T47D (cell line): Measurements from ENCODE around the gene GRIP1.
A peak's percentile ranks its signal among the peaks of the same experiment; 100 is the strongest.

ENCODE experiments used
- DNase-seq, 2 experiments: peaks; one replicate each; pipeline versions ENCODE4 v3.0.0 to v3.0.0-alpha.2; 2011 to 2012; ENCODE audit warnings: low read depth in 1 of 2, low spot score in 1 of 2
- JUND ChIP-seq: IDR thresholded peaks from 2 replicates; pipeline ENCODE4 v1.6.1; 2012; ENCODE audit warnings: low read depth
- in situ Hi-C: cut with HindIII; loops from 2 replicates; pipeline ENCODE4 v1.10.0; 2016; ENCODE audit warnings: low sequenced_read_pairs, low pct_unique_long_range_greater_than_20kb

The GRIP1 gene

DNA sequence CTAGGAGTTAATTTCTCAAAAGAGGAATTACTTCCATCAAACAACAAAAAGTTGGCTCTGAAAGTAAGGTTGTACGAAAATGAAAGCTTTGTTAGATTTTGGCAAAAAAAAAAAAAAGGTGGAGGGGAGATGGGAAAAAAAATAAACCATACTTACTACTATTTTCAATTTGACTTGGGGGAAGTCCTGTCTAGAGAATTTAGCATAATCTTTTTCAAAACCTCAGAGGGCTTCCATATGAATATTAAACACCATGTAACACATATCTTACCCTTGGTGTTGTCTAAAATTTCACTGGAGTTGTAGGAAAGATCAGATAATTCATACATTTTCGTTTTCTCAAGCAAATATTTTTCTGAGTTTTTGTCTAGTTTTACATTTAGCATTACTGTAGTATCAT, 17.5 kb downstream of the GRIP1 start:
- DNase-seq = no peak
- in situ Hi-C loops = no loop called here
- TF ChIP-seq JUND = no peak

DNA sequence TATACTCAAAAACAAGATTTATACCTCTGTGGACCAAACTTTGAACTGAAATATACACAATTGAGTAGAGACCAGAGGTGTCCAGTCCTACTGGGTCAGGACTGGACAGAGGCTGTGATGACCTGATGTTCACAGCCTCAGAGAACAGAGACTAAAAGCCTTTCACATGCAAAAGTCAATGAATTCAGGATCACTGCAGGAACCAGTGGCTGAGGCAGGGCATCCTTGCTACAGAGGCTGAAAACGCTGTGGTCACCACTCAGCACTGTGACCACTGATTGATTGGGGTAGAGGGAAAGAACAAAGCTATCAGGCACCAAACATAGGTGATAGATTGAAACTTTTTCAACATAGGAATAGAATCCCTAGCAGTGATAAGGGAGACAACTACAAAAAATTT, 25.1 kb downstream of the GRIP1 start:
- in situ Hi-C loops = no loop called here
- DNase-seq = no peak
- TF ChIP-seq JUND = no peak

DNA sequence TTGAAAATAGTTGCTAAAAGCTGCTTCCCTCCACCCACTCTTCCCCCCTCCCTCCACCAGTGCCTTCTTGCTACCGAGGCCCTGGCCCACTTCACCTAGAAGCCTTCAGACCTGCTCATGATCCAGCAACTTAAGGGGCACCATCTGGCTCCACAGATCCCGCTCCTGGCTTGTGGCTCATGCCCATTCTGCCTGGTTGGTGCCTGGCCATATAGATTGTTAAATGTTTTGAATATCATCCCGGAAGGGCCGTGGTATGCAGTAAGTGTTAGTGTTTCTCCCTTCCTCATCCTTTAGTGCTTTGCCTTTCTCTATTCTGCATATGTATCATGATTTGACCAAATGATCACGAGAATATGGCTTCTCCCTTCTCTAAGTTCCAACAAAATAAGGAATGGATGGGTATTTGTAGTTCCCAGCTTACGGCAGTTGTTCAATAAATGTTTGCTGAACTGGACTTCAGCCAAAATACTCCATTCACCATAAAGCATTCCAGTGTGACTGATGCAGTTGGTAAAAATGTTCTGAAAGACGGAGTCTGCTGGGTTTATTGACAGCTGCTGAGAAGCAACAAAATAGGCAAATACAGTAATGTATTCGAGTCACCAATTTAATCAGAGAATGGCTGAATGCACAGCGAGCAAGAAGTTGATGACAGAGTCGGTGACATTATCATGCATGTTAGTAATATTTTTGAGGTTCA, 30.7 kb downstream of the GRIP1 start:
- DNase-seq = peak; percentile 7 to 73
- TF ChIP-seq JUND = no peak
- in situ Hi-C loops = no loop called here

DNA sequence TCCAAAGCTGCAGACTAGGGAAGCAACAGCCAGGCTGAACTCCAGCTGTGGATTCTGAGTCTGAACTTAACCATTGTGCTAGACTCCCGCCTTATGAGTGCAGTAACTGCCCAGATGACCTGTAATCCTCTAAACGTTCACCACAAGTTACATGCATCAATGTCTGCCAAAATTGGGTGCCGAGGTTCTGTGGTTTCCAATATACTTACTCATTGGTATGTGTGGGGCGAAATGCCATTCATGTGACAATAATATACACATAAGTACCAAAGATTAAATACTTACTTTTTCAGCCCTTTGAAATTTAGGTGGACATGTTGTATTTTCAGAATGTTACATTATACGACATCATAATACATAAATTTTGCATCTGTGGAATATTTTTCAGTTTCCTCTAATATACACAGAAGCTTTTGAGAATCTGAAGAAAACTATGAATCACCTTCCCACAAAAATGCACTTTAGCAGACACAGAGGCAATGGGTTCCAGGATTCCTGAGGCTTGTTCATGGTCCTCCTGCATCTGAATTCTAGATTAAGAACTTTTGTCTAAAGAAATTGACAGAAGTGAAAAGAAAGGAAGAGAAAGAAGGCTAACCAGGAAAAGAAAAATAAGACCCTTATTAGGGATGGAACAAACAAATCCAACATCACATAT, 31.7 kb downstream of the GRIP1 start:
- in situ Hi-C loops = no loop called here
- no peak for DNase-seq
- TF ChIP-seq JUND = no peak

DNA sequence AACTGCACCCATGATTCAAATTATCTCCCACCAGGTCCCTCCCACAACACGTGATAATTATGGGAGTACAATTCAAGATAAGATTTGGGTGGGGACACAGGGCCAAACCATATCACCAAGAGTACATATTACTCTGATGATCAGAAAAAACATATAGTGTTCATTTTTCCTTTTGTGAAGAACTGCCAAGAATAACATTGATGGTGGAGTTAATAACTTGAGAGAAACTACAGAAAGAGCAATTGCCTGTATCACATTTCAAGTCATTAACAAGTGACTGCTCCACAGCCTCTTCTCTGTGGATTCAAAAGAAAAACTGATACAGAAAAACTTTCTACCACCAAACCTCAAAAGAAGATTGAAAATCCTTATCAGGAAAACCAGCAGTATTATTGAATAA, 34.7 kb downstream of the GRIP1 start:
- no peak for TF ChIP-seq JUND
- no peak for DNase-seq
- in situ Hi-C loops = no loop called here

DNA sequence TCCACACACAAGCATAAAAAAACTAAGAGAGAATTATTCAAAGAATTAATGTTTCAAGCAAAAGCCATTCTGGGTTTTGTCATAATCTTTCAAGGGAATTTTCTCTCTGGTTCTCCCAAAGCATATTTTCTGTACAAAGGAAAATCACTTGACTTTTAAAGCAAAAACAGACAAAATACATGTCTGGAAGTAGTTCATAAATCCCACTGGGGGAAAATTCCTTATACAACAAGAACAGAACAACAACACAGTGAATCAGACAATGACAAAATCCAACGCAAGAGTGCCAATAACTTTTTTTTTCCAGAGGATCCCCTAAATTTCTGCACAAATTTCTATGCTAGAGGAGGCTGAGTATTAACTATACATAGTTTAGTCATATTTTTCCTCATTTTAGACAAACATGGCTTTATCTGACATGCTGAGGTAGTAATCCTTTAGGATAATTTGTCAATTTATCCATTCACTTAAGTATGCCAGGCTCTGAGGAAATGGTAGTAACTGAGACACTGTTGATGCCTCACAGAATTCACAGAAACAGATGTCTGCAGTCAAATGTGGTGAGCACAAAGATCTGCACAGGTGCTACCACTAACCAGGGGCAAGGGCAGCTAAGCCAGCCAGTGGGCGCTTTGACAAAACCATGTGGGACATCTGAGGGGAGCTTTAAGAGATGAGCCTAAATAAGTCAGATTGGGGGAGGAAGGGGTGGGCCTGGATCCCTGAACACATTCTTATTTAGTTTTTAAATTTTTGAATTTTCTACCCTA, 38.0 kb downstream of the GRIP1 start:
- TF ChIP-seq JUND = no peak
- DNase-seq = no peak
- in situ Hi-C loops = no loop called here

DNA sequence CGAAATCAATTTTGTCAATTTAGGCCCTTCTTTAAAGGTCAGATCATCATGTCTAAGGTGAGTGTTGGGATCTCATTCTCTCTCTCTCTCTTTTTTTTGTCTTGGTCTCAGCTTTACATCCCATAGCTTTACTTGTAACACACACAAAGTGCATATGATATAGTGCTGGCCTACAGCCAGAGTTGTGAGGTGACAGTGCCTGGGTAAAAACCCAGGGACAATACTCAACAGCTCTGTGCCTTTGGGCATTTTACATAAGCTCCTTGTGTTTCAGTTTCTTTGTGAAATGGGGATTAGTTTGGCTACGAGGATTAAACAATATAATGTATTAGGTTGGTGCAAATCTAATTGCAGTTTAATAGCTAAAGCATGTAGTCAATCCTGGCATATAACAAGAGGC, 40.2 kb downstream of the GRIP1 start:
- DNase-seq = peak in 1 of 2 experiments; percentile 17
- no peak for TF ChIP-seq JUND
- in situ Hi-C loops = no loop called here

DNA sequence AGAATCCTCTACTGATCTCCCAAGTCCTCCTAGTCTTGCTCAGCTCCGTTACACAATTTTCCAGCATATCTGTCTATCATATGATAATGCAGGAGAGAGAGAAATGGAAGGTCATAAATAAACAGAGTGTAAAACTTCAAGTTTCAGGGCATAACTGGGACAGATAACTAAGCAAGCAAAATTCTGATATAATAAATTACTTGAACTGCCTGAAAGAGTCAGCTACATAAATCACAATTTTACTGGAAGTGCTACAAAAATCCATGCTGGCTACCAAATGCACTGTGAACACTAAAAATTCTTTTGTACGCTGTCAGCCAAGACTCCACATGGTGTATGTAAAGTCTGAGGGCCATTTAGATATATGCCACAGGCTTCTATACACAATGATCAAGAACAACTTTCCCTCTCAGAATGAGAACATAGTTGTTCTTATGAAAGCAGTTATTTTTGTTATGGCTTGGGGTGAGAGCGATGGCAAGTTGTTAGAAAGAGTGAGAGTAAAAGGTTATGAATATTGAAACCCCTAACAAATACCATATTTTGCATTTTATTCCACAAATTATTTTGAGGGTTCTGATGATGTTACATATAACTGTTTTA, 41.1 kb downstream of the GRIP1 start:
- in situ Hi-C loops = no loop called here
- no peak for TF ChIP-seq JUND
- no peak for DNase-seq

DNA sequence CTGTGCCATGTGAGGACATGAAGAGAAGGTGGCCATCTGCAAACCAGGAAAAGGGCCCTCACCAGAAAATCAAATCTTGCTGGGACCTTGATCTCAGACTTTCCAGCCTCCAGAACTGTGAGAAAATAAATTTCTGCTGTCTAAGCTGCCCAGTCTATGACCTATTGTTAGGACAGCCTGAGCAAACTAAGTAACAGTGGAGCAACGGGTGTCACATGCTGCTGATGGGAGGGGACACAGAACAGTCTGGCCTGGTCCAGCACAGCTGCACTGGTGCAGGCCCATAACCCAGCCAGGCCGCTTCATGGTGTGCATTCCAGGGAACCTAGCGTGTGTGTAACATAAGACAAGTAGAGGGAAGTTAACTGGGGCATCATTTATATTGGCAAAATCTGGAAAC, 42.1 kb downstream of the GRIP1 start:
- in situ Hi-C loops = no loop called here
- DNase-seq = no peak
- TF ChIP-seq JUND = no peak

DNA sequence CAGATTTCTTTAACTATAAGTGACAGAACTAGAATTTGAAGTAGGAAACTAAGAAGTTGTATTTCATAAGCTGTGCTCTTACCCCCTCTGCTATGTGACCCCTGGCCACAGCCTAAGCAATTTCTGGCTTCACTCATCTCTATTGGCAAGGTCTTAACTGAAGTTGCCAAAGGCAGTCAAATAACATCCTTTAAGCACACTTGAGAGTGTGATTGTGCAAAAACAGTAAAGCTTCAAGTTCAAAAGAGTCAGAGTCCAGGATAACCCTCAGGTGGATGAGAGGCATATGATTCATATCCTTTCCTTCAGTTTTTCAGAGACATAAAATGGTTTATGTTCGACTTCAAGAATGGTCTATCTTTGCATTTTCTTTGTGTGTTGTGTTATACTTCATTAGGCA, 45.2 kb downstream of the GRIP1 start:
- in situ Hi-C loops = no loop called here
- no peak for DNase-seq
- no peak for TF ChIP-seq JUND

DNA sequence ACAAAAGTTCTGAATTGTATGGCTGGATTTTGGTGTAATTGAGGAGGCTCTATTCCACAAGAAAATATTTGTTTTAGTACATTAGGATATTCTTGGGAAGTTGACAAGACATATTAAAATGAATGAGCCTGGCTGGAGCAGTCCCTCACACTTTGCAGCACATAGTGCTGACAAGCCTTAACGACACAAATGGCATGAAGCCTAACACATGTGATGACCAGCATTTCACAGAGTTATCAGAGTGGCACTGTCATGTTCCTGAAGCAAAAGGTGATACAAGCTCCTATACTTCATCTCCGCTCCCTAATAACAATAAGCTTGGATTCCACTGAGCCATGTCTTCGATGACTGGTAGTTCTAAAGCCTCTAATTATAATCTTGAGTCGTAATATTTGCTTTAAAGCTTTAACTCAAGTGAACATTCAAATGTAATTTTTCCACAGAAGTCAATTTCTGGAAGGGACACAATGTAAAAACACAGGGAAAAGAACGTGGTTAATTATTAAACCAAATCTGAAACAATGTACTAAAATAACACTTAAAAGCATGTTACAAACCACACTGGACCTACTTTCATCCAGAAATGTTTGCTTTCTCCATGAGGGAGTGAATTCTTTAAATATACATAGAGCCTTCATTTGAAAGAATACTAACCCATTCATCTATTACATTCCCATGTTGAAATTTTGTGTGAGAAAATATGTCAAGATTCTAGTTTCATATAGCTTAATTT, 49.6 kb downstream of the GRIP1 start:
- in situ Hi-C loops = no loop called here
- DNase-seq = no peak
- no peak for TF ChIP-seq JUND

DNA sequence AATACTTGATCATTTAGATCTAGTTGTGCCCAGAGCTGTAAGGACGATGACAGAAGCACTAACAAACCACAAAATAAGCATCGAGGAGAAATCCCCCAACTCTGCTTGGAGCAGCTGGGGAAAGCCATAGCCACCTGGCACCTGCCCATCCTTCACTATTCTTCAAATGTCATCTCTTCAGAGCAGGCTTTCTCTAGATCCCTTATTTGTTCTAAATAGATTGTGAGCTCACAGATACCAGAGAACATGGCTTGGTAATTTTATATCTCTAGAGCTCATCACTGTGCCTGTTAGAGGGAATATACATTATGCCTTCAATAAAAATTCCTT, 50.9 kb downstream of the GRIP1 start:
- no peak for DNase-seq
- in situ Hi-C loops = no loop called here
- TF ChIP-seq JUND = no peak
